Measurements from ENCODE around the gene FBF1.

DNA sequence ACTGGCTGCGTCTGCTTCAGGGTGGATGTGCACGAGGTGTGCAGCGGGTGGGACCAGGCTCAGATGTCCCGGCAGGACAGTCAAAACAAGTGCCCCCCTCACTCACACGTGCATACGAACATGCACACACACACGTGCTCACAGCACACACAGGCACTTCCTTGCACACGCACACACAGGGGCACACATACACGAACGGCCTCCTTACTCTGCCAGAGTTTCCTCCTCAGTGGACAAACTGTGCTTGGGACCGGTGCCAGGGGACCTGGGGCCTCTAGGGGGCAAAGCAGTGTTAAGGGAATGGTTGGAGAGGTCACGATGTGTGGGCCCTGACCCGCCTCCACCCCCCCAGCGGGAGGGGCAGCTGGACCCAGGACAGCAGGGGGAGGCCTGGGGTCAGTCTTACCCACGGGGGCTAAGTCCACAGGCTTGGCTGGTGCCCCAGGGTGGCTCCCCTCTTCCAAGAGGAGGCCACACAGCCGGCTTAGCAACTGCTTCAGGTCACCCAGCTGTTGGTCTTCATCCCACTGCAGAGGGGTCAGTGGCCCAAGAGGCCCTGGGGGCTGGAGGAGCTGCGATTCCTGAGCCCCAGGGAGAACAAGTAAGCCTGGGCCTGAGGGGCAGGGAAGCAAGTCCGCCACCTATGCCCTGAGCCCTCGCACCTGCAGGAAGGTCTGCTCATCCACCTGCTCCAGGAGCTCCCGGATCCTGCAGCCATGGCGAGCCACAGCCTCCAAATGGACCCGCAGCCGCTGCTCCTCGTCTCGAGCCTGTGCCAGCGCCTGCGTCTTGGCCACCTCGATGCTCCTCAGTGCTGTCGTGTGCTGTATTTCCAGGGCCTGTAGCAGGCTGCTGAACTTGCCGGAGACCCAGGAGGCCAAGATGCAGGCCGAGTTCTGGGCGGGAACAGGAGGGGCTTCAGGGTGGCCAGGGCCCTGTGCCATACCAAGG is 49.0 kb downstream of the FBF1 start:
- TF ChIP-seq POLR2A (IDR thresholded peaks at IDR 0.05) (no peak), CTCF (IDR thresholded peaks at IDR 0.05) (no peak)

All from esophagus squamous epithelium (tissue), 4 donors.